DMS153 treated with DMSO at 0.1 percent for 48 hours (cell line): Measurements from ENCODE around the gene GFRA4.
A peak's percentile ranks its signal among the peaks of the same experiment; 100 is the strongest.

Experiments used
- DNase-seq: peaks from one replicate; lab custom pipeline; 2025; ENCODE audit not compliant: unreplicated experiment; lab: John Stamatoyannopoulos, UW

Gene GFRA4, protein sequence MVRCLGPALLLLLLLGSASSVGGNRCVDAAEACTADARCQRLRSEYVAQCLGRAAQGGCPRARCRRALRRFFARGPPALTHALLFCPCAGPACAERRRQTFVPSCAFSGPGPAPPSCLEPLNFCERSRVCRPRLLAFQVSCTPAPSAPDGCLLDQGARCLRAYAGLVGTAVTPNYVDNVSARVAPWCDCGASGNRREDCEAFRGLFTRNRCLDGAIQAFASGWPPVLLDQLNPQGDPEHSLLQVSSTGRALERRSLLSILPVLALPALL

GRCh38 chr20:3663031-3663701 is at the start of gene GFRA4:
Gene GFRA4, minus strand, starts transcription at chr20:3663399. Its CDS starts 0 bp downstream, at chr20:3663399.
- no peak for DNase-seq

- DNase-seq = no peak
Observed at GRCh38 chr20:3712279-3712873, 49.2 kb upstream of the GFRA4 start, which contains the start of gene SIGLEC1. Gene SIGLEC1, minus strand, starts transcription at chr20:3712600. Its CDS starts 5,472 bp downstream, at chr20:3707128.

- no peak for DNase-seq
Observed at GRCh38 chr20:3711484-3711941, 48.3 kb upstream of the GFRA4 start.

GRCh38 chr20:3710703-3711483 is 47.7 kb upstream of the GFRA4 start:
- DNase-seq = peak; percentile 11

DNA sequence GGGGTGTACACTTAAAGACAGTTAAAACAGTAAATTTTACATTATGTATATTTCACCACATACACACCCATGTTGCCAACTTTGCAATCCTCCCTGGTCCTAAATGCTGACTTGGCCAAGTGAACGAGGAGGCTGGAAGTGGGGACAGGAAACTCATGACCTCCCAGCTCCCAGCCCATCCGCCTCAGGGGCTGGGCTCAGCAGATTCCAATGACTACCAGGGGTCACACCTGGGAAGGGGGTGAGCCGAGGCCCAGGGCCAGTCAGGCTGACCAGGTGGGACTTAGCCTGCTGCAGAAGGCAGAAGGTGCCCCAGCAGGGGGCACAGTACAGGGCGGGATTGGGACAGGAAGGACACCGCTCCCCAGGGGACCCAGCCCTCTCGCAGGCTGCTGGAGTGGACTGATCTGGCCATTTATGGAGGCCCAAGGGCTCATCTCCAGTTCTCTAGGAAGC is 46.8 kb upstream of the GFRA4 start:
- DNase-seq = no peak

GRCh38 chr20:3707508-3707899 is 44.3 kb upstream of the GFRA4 start:
- DNase-seq = no peak

GRCh38 chr20:3706774-3707507 is 43.7 kb upstream of the GFRA4 start:
- no peak for DNase-seq

DNA sequence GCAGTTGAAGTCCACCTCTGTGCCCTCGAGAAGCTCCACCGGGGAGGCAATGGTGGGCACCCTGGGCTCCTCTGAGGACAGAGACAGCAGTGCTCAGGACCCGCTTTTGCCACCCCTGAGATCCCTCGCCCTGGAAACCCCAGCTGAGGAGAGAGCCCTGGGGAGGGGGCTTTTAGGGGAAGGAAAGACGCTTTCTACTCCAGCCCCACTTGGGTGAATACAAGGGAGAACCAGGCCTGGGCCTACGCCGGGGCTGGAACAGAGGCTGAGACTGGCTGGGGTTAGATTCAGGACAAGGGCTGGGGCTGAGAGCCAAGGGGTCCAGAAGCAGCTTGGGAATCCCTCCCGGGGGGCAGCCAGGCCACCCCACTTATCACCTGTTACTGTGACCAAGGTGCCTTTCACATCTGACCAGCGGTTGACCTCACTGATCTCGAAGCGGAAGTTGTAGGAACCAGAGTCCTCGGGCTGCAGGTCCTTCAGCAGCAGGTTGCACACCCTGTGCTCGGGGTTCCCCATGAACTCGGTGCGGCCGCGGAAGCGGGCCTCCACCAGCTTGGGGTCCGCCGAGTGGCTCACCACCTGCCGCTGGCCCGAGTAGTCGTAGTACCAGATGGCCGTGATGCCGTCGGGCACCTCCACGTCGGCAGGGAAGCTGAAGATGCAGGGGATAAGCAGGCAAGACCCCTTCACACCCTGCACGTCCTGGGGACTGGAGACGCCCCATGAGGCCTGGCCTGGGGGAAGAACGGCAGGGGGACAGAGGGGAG is 43.0 kb upstream of the GFRA4 start:
- DNase-seq = no peak

- no peak for DNase-seq
Observed at GRCh38 chr20:3705491-3705969, 42.3 kb upstream of the GFRA4 start.

- DNase-seq = no peak
Observed at GRCh38 chr20:3704087-3704486, 40.9 kb upstream of the GFRA4 start.

- DNase-seq = no peak
Observed at GRCh38 chr20:3702611-3703391, 39.6 kb upstream of the GFRA4 start.

GRCh38 chr20:3701061-3701998 is 38.1 kb upstream of the GFRA4 start:
- DNase-seq = no peak

DNA sequence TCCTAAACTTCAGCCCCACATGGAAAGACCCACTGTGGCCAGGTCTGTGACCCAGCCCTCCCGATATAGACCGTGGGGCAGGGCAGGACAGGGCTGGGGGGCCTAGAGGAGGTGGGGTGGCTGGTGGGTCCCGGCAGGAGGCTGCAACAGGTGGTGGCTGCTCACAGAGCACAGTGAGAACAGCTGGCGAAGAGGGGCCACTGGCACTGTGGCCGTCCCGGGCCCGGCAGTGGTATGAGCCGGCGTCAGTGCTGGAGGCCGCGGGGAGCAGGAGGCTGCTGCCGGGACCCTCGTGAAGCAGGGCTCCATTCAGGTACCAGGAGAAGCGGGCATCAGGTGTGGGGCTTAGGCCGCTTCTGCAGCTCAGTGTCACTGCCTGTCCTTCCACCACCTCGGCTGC is 35.8 kb upstream of the GFRA4 start:
- DNase-seq = no peak

DNA sequence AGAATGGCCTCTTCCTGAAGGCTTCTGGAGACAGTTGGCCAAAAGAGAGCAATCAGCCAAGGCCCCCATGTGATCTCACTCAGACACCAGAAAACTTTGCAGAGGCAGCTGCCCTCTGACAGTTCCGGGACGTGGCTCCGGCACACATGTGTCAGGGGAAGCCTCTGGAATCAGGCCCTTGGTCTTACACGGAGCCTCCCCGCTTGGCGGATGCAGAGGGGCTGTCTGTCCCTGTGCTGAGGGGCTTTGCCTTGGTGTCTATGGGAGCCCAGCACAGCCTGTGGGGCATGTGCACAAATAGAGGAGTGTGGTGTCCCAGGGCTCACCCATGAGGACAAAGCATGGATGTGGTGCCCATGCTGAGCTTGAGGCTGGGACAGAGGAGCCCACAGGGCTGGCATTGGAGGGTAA is 35.4 kb upstream of the GFRA4 start:
- no peak for DNase-seq

- no peak for DNase-seq
Observed at GRCh38 chr20:3697588-3698305, 34.5 kb upstream of the GFRA4 start.

- DNase-seq = no peak
Observed at GRCh38 chr20:3696745-3697587, 33.8 kb upstream of the GFRA4 start.
